Measurements from ENCODE around the gene YPEL1.
"Not testable (repeated sequence)": the region's sequence is repeated elsewhere in the genome, so short reads cannot be mapped to it uniquely, and the experiment has no call there.

The YPEL1 gene

GRCh38 chr22:21745948-21746347, 10.4 kb upstream of the YPEL1 start:
- Histone ChIP-seq H4K8ac (ENCODE audit: low read depth, low read length) (no peak overlapping the region), H4K12ac (ENCODE audit: low read depth, low read length) (no peak overlapping the region), H3K79me2 (ENCODE audit: control insufficient read depth, insufficient read depth, low read length, poor library complexity) (no peaks in the 10 kb centered on the region), H3K23ac (ENCODE audit: low read length) (no peak overlapping the region), H2BK12ac (ENCODE audit: low read length) (no peak overlapping the region), H2BK5ac (ENCODE audit: low read depth, low read length, poor library complexity) (no peak overlapping the region), H3K4me3 (ENCODE audit: low read depth, low read length) (no peak overlapping the region), H3K79me1 (ENCODE audit: low read length) (no peaks in the 10 kb centered on the region), H3K4ac (ENCODE audit: low read depth, low read length) (no peak overlapping the region), H3K14ac (ENCODE audit: low read length) (no peak overlapping the region), H3K18ac (ENCODE audit: low read length) (no peak overlapping the region), H2AFZ (ENCODE audit: insufficient read depth, low read length, poor library complexity) (no peak overlapping the region), H4K91ac (ENCODE audit: low read depth, low read length) (no peak overlapping the region), H3K9ac (ENCODE audit: low read length) (no peak overlapping the region), H3K27me3 (ENCODE audit: insufficient read depth, low read length) (no peaks in the 10 kb centered on the region), H2AK5ac (ENCODE audit: low read length) (no peak overlapping the region), H2BK120ac (ENCODE audit: insufficient read depth, low read length, poor library complexity) (no peak overlapping the region), H3K36me3 (ENCODE audit: control insufficient read depth in 1 of 2, insufficient read depth in 2 of 2, low read length in 2 of 2) (no peaks in the 10 kb centered on the region), H3K4me1 (ENCODE audit: control insufficient read depth in 1 of 2, insufficient read depth in 2 of 2, low read length in 2 of 2) (no peaks in the 10 kb centered on the region), H3K9me3 (ENCODE audit: insufficient read depth, low read depth, low read length) (no peaks in the 10 kb centered on the region), H3K4me2 (ENCODE audit: low read length) (no peak overlapping the region), H3K27ac (ENCODE audit: low read depth, low read length) (no peak overlapping the region)
- WGBS (ENCODE audit: extremely low coverage, insufficient coverage, insufficient read length), result no CpG with 5 or more reads among the region's 8 CpGs
- DNase-seq, result peak in 1 of 2 donors; percentile 10

GRCh38 chr22:21744917-21745316, 9.3 kb upstream of the YPEL1 start:
- not testable (repeated sequence) for H3K14ac ChIP-seq (ENCODE audit: low read length); H3K18ac ChIP-seq (ENCODE audit: low read length); H3K27me3 ChIP-seq (ENCODE audit: insufficient read depth, low read length); H3K9ac ChIP-seq (ENCODE audit: low read length); H3K36me3 ChIP-seq (ENCODE audit: control insufficient read depth in 1 of 2, insufficient read depth in 2 of 2, low read length in 2 of 2); H4K8ac ChIP-seq (ENCODE audit: low read depth, low read length); H3K79me2 ChIP-seq (ENCODE audit: control insufficient read depth, insufficient read depth, low read length, poor library complexity); H3K4ac ChIP-seq (ENCODE audit: low read depth, low read length); H3K4me3 ChIP-seq (ENCODE audit: low read depth, low read length); H3K4me1 ChIP-seq (ENCODE audit: control insufficient read depth in 1 of 2, insufficient read depth in 2 of 2, low read length in 2 of 2); H3K27ac ChIP-seq (ENCODE audit: low read depth, low read length); H3K79me1 ChIP-seq (ENCODE audit: low read length); H4K12ac ChIP-seq (ENCODE audit: low read depth, low read length); H2BK120ac ChIP-seq (ENCODE audit: insufficient read depth, low read length, poor library complexity); H2BK12ac ChIP-seq (ENCODE audit: low read length); H2AFZ ChIP-seq (ENCODE audit: insufficient read depth, low read length, poor library complexity); H2AK5ac ChIP-seq (ENCODE audit: low read length); H3K9me3 ChIP-seq (ENCODE audit: insufficient read depth, low read depth, low read length); H2BK5ac ChIP-seq (ENCODE audit: low read depth, low read length, poor library complexity); H3K23ac ChIP-seq (ENCODE audit: low read length); H3K4me2 ChIP-seq (ENCODE audit: low read length); H4K91ac ChIP-seq (ENCODE audit: low read depth, low read length)
- peak; percentile 40 to 51 for DNase-seq
- no CpG with 5 or more reads among the region's 6 CpGs for WGBS (ENCODE audit: extremely low coverage, insufficient coverage, insufficient read length)

GRCh38 chr22:21741790-21742189, 6.2 kb upstream of the YPEL1 start:
- no peak overlapping the region for H2AFZ ChIP-seq (ENCODE audit: insufficient read depth, low read length, poor library complexity)
- H3K4me1 ChIP-seq (ENCODE audit: control insufficient read depth in 1 of 2, insufficient read depth in 2 of 2, low read length in 2 of 2), result no peaks in the 10 kb centered on the region
- H3K18ac ChIP-seq (ENCODE audit: low read length), result no peak overlapping the region
- H2BK5ac ChIP-seq (ENCODE audit: low read depth, low read length, poor library complexity), result no peak overlapping the region
- no peak overlapping the region for H3K23ac ChIP-seq (ENCODE audit: low read length)
- no peak overlapping the region for H3K4me3 ChIP-seq (ENCODE audit: low read depth, low read length)
- no peaks in the 10 kb centered on the region for H3K36me3 ChIP-seq (ENCODE audit: control insufficient read depth in 1 of 2, insufficient read depth in 2 of 2, low read length in 2 of 2)
- no peak overlapping the region for H3K9ac ChIP-seq (ENCODE audit: low read length)
- no CpG with 5 or more reads among the region's 6 CpGs for WGBS (ENCODE audit: extremely low coverage, insufficient coverage, insufficient read length)
- H3K27me3 ChIP-seq (ENCODE audit: insufficient read depth, low read length), result no peaks in the 10 kb centered on the region
- H2BK120ac ChIP-seq (ENCODE audit: insufficient read depth, low read length, poor library complexity), result no peak overlapping the region
- H3K4me2 ChIP-seq (ENCODE audit: low read length), result no peak overlapping the region
- DNase-seq, result no peak
- no peak overlapping the region for H3K14ac ChIP-seq (ENCODE audit: low read length)
- H3K27ac ChIP-seq (ENCODE audit: low read depth, low read length), result no peak overlapping the region
- no peaks in the 10 kb centered on the region for H3K79me1 ChIP-seq (ENCODE audit: low read length)
- H3K9me3 ChIP-seq (ENCODE audit: insufficient read depth, low read depth, low read length), result no peaks in the 10 kb centered on the region
- no peak overlapping the region for H2BK12ac ChIP-seq (ENCODE audit: low read length)
- no peak overlapping the region for H2AK5ac ChIP-seq (ENCODE audit: low read length)
- no peak overlapping the region for H3K4ac ChIP-seq (ENCODE audit: low read depth, low read length)
- no peaks in the 10 kb centered on the region for H3K79me2 ChIP-seq (ENCODE audit: control insufficient read depth, insufficient read depth, low read length, poor library complexity)
- H4K12ac ChIP-seq (ENCODE audit: low read depth, low read length), result no peak overlapping the region
- H4K91ac ChIP-seq (ENCODE audit: low read depth, low read length), result no peak overlapping the region
- H4K8ac ChIP-seq (ENCODE audit: low read depth, low read length), result no peak overlapping the region

- no peak overlapping the region for H2BK5ac ChIP-seq (ENCODE audit: low read depth, low read length, poor library complexity)
- no CpG with 5 or more reads among the region's 10 CpGs for WGBS (ENCODE audit: extremely low coverage, insufficient coverage, insufficient read length)
- H2AFZ ChIP-seq (ENCODE audit: insufficient read depth, low read length, poor library complexity), result no peak overlapping the region
- no peak overlapping the region for H2BK12ac ChIP-seq (ENCODE audit: low read length)
- DNase-seq, result no peak
- H3K27ac ChIP-seq (ENCODE audit: low read depth, low read length), result no peak overlapping the region
- no peak overlapping the region for H3K9ac ChIP-seq (ENCODE audit: low read length)
- H3K23ac ChIP-seq (ENCODE audit: low read length), result no peak overlapping the region
- H4K91ac ChIP-seq (ENCODE audit: low read depth, low read length), result no peak overlapping the region
- no peak overlapping the region for H2AK5ac ChIP-seq (ENCODE audit: low read length)
- peaks cover 2% of the 10 kb centered on the region for H3K79me2 ChIP-seq (ENCODE audit: control insufficient read depth, insufficient read depth, low read length, poor library complexity)
- H3K14ac ChIP-seq (ENCODE audit: low read length), result no peak overlapping the region
- no peaks in the 10 kb centered on the region for H3K27me3 ChIP-seq (ENCODE audit: insufficient read depth, low read length)
- H3K79me1 ChIP-seq (ENCODE audit: low read length), result peaks cover 2% of the 10 kb centered on the region
- H3K4ac ChIP-seq (ENCODE audit: low read depth, low read length), result no peak overlapping the region
- no peak overlapping the region for H4K12ac ChIP-seq (ENCODE audit: low read depth, low read length)
- no peaks in the 10 kb centered on the region for H3K36me3 ChIP-seq (ENCODE audit: control insufficient read depth in 1 of 2, insufficient read depth in 2 of 2, low read length in 2 of 2)
- H3K4me3 ChIP-seq (ENCODE audit: low read depth, low read length), result no peak overlapping the region
- H3K9me3 ChIP-seq (ENCODE audit: insufficient read depth, low read depth, low read length), result peaks cover 4% of the 10 kb centered on the region
- no peak overlapping the region for H4K8ac ChIP-seq (ENCODE audit: low read depth, low read length)
- H3K4me2 ChIP-seq (ENCODE audit: low read length), result no peak overlapping the region
- H2BK120ac ChIP-seq (ENCODE audit: insufficient read depth, low read length, poor library complexity), result no peak overlapping the region
- peaks cover 4% of the 10 kb centered on the region in 2 experiments for H3K4me1 ChIP-seq (ENCODE audit: control insufficient read depth in 1 of 2, insufficient read depth in 2 of 2, low read length in 2 of 2)
- no peak overlapping the region for H3K18ac ChIP-seq (ENCODE audit: low read length)
Measured at GRCh38 chr22:21741059-21741458, 5.5 kb upstream of the YPEL1 start.
